Right cardiac atrium (tissue), 5 donors: Measurements from ENCODE around the gene PHF5A. TPM values are rescaled to one million over a fixed set of nuclear protein-coding genes. Genes with fewer than 3 reads are reported as not detected.
A peak's percentile ranks its signal among the peaks of the same experiment; 100 is the strongest.
"Not testable (repeated sequence)": the region's sequence is repeated elsewhere in the genome, so short reads cannot be mapped to it uniquely, and the experiment has no call there.

Experiments
- ATAC-seq, 2 donors: fragments of 200-7000 bp; cut with Tn5 transposase; one replicate each; pipeline versions ENCODE4 v1.8.0 to v1.9.1; 2020; ENCODE audit warnings: moderate library complexity in 2 of 2, mild to moderate bottlenecking in 1 of 2
- DNase-seq, 3 donors: peaks; one replicate each; pipeline ENCODE4 v3.0.0-alpha.2; 2020
- H3K27ac ChIP-seq: one replicate; pipeline ENCODE4 v1.5.1; 2013; ENCODE audit warnings: mild to moderate bottlenecking, low read length, control low read depth, moderate library complexity
- H3K27me3 ChIP-seq: one replicate; pipeline ENCODE4 v1.6.1; 2013; ENCODE audit not compliant: control insufficient read depth, insufficient read depth
- H3K4me1 ChIP-seq: one replicate; pipeline ENCODE4 v1.6.1; 2013; ENCODE audit warnings: low read length; ENCODE audit not compliant: control insufficient read depth, insufficient read depth
- H3K4me3 ChIP-seq: one replicate; pipeline ENCODE4 v1.5.1; 2013; ENCODE audit warnings: low read length, control low read depth
- H3K9me3 ChIP-seq: one replicate; pipeline ENCODE4 v1.6.1; 2013; ENCODE audit warnings: low read length; ENCODE audit not compliant: control insufficient read depth
- WGBS: extraction: QIAGEN DNeasy Blood & Tissue Kit; methylation state at CpG from one replicate; pipeline ENCODE4 v1.1.7; 2013; 5-methylcytosine and 5-hydroxymethylcytosine counted together
- intact Hi-C, 4 donors: fragments of 100-400 bp; cut with DNase I; formaldehyde crosslinking; loops; one replicate each; pipeline versions ENCODE4 v1.11.0 to v1.14.0; 2022 to 2023
- polyA plus RNA-seq: library from polyadenylated mRNA; stranded (reverse); fragments of 200-250 nt; gene quantifications from one replicate; pipeline ENCODE4 v1.2.3, GENCODE V29; 2013
- total RNA-seq, 4 donors: library from RNA; stranded (reverse); fragmentation: NEBNext Ultra II Directional; extraction: Animal tissue kit (Norgen Biotek cat#: 25700); gene quantifications; one replicate each; pipeline ENCODE4 v1.2.1, GENCODE V29; 2021
- donor health status: healthy with polysubstance abuse.
- donor health status: DM: no; HTN: yes; CAD: no.
- donor health status: DM: no; HTN: no; CAD: no.
- donor health status: DM: no; HTN: yes; CAD: no; lungs with severe emphysema.
- donor health status: DM: yes; HTN: yes; CAD: no.

Gene PHF5A
- total and polyA plus RNA-seq, 5 donors, result 22.4 to 34.6 (median 25.8) TPM

- DNase-seq, result peak; percentile 44 to 79 (median 77)
- no peaks in the 10 kb centered on the region for H3K4me1 ChIP-seq
- intact Hi-C loops, result no loop called here
Measured at GRCh38 chr22:41446057-41446501, 22.4 kb downstream of the PHF5A start.

GRCh38 chr22:41445129-41446056, 23.1 kb downstream of the PHF5A start:
- peak overlapping the region; percentile 98 for H3K27ac ChIP-seq
- no peaks in the 10 kb centered on the region for H3K9me3 ChIP-seq
- under 1% methylated on average over 22 of the region's 22 CpGs for WGBS
- H3K4me1 ChIP-seq, result no peaks in the 10 kb centered on the region
- H3K27me3 ChIP-seq, result no peaks in the 10 kb centered on the region
- ATAC-seq (no peak), DNase-seq (peak in 1 of 3 donors; percentile 78)
- intact Hi-C loops, result no loop called here
- peak overlapping the region; percentile 93 for H3K4me3 ChIP-seq

More at GRCh38 chr22:41446057-41446501, 22.4 kb downstream of the PHF5A start:
- Histone ChIP-seq H3K4me3 (peak overlapping the region; percentile 93), H3K9me3 (no peaks in the 10 kb centered on the region), H3K27ac (peak overlapping the region; percentile 98), H3K27me3 (no peaks in the 10 kb centered on the region)
- 1% methylated on average over 34 of the region's 34 CpGs for WGBS
- no peak for ATAC-seq

DNA sequence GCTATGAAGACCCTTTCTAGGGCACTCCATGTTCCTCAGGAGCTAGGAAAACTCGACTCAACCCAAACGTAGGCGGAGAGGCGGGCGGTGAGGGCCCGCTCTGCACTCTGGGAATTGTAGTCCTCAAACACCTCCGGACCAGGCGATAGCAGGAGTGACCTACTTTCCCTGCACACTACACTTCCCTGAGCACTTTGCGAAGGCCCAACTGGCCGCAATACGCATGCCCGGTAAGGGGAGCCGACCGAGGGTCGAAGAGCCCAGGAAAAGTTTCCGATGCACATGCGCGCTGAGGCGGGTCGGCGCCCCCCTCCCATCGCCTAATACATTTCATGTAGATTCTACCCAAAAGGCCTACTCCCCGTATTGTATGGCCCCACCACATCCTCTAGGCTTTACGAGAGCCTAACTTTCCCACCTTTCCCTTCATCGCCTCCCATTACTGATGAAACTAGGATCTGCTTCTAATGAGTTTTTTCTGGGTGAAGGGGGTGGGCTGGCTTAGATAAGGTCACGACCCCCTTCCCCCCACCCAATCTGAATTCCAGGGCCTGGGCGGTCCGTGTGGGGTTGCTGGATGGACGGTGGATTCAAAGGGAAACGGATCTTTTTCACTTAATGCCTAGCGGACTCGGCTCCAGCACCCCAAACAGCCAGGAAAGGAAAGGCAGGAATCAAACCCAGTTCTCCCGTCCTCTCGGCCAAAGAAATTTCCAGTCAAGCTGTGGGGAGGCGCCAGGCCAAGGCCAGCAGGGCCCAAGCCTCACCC, 23.9 kb downstream of the PHF5A start:
- Histone ChIP-seq H3K9me3 (no peaks in the 10 kb centered on the region), H3K27ac (peak overlapping the region; percentile 98), H3K27me3 (no peaks in the 10 kb centered on the region), H3K4me1 (peaks cover 3% of the 10 kb centered on the region), H3K4me3 (peak overlapping the region; percentile 93)
- intact Hi-C loops, result no loop called here
- DNase-seq (peak; percentile 94 to 96 (median 96)), ATAC-seq (peak; percentile 70 to 73)
- WGBS, result under 1% methylated on average over 35 of the region's 35 CpGs

- no peak overlapping the region for H3K27ac ChIP-seq
- no peaks in the 10 kb centered on the region for H3K9me3 ChIP-seq
- no peak overlapping the region for H3K4me3 ChIP-seq
- H3K4me1 ChIP-seq, result peaks cover 9% of the 10 kb centered on the region
- ATAC-seq (no peak), DNase-seq (no peak)
- intact Hi-C loops, result no loop called here
- no peaks in the 10 kb centered on the region for H3K27me3 ChIP-seq
- WGBS, result 59% methylated on average over 2 of the region's 2 CpGs
Measured at GRCh38 chr22:41442240-41442792, 26.2 kb downstream of the PHF5A start.

DNA sequence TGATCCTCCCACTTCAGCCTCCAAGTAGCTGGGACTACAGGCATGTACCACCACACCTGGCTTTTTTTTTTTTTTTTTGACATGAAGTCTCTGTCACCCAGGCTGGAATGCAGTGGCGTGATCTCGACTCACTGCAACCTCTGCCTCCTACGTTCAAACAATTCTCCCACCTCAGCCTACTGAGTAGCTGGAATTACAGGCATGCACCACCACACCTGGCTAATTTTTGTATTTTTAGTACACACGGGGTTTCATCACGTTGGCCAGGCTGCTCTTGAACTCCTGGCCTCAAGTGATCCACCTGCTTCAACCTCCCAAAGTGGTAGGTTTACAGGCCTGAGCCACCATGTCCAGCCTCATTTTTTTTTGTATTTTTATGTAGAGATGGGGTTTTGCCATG, 28.0 kb downstream of the PHF5A start:
- WGBS, result 60% methylated on average over 5 of the region's 5 CpGs
- H3K9me3 ChIP-seq, H3K27me3 ChIP-seq, ATAC-seq, DNase-seq, H3K4me3 ChIP-seq, intact Hi-C loops: not testable (repeated sequence)
- Histone ChIP-seq H3K27ac (peak overlapping the region; percentile 24), H3K4me1 (peaks cover 12% of the 10 kb centered on the region)

- Histone ChIP-seq H3K27ac (no peak overlapping the region), H3K4me1 (peaks cover 23% of the 10 kb centered on the region), H3K4me3 (no peak overlapping the region), H3K27me3 (no peaks in the 10 kb centered on the region), H3K9me3 (no peaks in the 10 kb centered on the region)
- intact Hi-C loops, result no loop called here
- DNase-seq (no peak), ATAC-seq (no peak)
- WGBS, result 86% methylated on average over 7 of the region's 7 CpGs
Measured at GRCh38 chr22:41437198-41437597, 31.3 kb downstream of the PHF5A start.

GRCh38 chr22:41436322-41437113, 32.0 kb downstream of the PHF5A start:
- no peaks in the 10 kb centered on the region for H3K27me3 ChIP-seq
- H3K9me3 ChIP-seq, result no peaks in the 10 kb centered on the region
- DNase-seq (peak in 1 of 3 donors; percentile 59), ATAC-seq (peak in 1 of 2 donors; percentile 5)
- no peak overlapping the region for H3K27ac ChIP-seq
- H3K4me1 ChIP-seq, result peaks cover 23% of the 10 kb centered on the region
- no peak overlapping the region for H3K4me3 ChIP-seq
- WGBS, result 79% methylated on average over 23 of the region's 23 CpGs
- intact Hi-C loops, result no loop called here

DNA sequence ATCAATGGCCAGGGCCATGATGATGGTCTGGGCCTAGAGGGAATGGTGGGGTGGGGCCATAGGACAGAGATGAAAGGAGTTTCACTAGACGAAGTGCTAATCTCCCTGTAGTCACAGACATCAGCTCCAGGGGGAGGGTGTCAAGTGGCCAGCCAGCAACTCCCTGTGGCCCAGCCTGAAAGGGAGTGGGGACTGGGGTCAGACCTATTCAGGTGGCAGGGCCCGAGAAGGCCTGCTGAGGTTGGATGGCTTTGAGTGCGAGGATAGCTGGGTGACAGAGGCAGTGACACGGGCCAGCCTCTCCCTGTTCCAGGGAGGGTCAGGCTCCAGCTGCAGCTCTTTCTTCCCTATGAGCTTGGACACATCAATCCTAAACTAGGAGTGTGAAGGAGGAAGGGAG, 32.9 kb downstream of the PHF5A start:
- peak overlapping the region; percentile 11 for H3K27ac ChIP-seq
- DNase-seq (peak in 1 of 3 donors; percentile 31), ATAC-seq (no peak)
- peaks cover 23% of the 10 kb centered on the region for H3K4me1 ChIP-seq
- intact Hi-C loops, result no loop called here
- no peaks in the 10 kb centered on the region for H3K9me3 ChIP-seq
- H3K4me3 ChIP-seq, result no peak overlapping the region
- no peaks in the 10 kb centered on the region for H3K27me3 ChIP-seq
- WGBS, result 66% methylated on average over 4 of the region's 4 CpGs

GRCh38 chr22:41434361-41435003, 34.0 kb downstream of the PHF5A start:
- H3K4me1 ChIP-seq, result peaks cover 20% of the 10 kb centered on the region
- H3K27ac ChIP-seq, H3K9me3 ChIP-seq, H3K27me3 ChIP-seq, intact Hi-C loops, H3K4me3 ChIP-seq: not testable (repeated sequence)
- WGBS, result 72% methylated on average over 5 of the region's 5 CpGs
- DNase-seq, result peak in 2 of 3 donors; percentile 49 to 56
- peak; percentile 3 to 10 for ATAC-seq

DNA sequence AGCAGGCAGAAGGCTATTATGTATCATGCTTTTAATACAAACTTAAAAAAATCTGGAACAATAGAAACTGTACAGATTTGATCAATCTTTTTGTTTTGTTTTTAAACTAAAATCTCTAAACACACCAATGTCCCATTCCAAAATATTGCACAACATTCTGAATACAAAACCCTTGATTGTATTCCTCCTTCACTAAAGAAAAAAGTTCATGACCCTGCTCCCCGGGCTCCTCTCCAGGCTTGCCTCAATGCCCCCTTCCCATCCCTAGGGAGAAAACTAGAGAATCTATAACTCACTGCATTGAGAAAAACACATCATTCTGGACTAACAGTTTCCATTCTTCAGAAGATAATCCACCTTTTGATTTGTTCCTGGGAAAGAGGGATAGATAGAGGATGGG, 35.0 kb downstream of the PHF5A start:
- ATAC-seq, H3K27me3 ChIP-seq, H3K27ac ChIP-seq, intact Hi-C loops, H3K9me3 ChIP-seq, H3K4me3 ChIP-seq: not testable (repeated sequence)
- peaks cover 14% of the 10 kb centered on the region for H3K4me1 ChIP-seq
- peak in 2 of 3 donors; percentile 57 to 81 for DNase-seq
- WGBS, result 54% methylated on average over 1 of the region's 1 CpG
